GM06990 (cell line): ENCODE data around the gene MET.

ENCODE experiments used
- DNase-seq: peaks from one replicate; pipeline ENCODE4 v3.0.0-alpha.2; 2011; ENCODE audit not compliant: insufficient read length; ENCODE audit errors: extremely low read depth
- H3K27me3 ChIP-seq: replicated peaks from 2 replicates; pipeline ENCODE4 v1.6.0; 2011; ENCODE audit warnings: low read length; ENCODE audit not compliant: control insufficient read depth, insufficient read depth
- H3K36me3 ChIP-seq: 2 replicates; pipeline ENCODE4 v1.5.1; 2011; ENCODE audit warnings: low read length; ENCODE audit not compliant: control insufficient read depth, insufficient read depth
- H3K4me3 ChIP-seq: replicated peaks from 2 replicates; pipeline ENCODE4 v1.5.1; 2011; ENCODE audit warnings: low read depth, mild to moderate bottlenecking, control low read depth, low read length
- TF ChIP-seq, protein P1 (sequence below): IDR thresholded peaks from 2 replicates; pipeline ENCODE4 v1.5.1; 2011; ENCODE audit warnings: low read length, control low read depth, mild to moderate bottlenecking, inconsistent platforms; ENCODE audit not compliant: insufficient read depth, poor library complexity, severe bottlenecking

MET gene

DNA sequence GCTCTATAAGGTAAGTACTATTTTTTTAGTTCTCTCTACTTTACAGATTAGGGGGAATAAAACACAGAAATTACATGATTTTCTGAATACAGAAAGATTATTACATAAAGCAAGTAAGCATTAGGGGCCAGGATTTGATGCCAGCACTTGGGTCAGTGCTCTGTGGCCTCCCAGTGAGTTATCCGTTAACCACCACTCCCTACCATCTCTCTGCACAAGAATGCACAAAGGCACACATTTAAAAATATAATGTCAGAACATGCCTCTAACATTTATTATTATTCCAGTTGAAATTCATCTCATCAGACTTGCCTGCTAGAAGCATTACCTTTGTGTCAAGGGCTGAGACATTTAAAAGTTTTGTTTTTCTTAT is 59.0 kb downstream of the MET start:
- no peak for DNase-seq
- TF ChIP-seq, protein P1, sequence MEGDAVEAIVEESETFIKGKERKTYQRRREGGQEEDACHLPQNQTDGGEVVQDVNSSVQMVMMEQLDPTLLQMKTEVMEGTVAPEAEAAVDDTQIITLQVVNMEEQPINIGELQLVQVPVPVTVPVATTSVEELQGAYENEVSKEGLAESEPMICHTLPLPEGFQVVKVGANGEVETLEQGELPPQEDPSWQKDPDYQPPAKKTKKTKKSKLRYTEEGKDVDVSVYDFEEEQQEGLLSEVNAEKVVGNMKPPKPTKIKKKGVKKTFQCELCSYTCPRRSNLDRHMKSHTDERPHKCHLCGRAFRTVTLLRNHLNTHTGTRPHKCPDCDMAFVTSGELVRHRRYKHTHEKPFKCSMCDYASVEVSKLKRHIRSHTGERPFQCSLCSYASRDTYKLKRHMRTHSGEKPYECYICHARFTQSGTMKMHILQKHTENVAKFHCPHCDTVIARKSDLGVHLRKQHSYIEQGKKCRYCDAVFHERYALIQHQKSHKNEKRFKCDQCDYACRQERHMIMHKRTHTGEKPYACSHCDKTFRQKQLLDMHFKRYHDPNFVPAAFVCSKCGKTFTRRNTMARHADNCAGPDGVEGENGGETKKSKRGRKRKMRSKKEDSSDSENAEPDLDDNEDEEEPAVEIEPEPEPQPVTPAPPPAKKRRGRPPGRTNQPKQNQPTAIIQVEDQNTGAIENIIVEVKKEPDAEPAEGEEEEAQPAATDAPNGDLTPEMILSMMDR = no peak
- H3K4me3 ChIP-seq = no peak overlapping the region
- no peaks in the 10 kb centered on the region for H3K27me3 ChIP-seq
- H3K36me3 ChIP-seq = no peaks in the 10 kb centered on the region

DNA sequence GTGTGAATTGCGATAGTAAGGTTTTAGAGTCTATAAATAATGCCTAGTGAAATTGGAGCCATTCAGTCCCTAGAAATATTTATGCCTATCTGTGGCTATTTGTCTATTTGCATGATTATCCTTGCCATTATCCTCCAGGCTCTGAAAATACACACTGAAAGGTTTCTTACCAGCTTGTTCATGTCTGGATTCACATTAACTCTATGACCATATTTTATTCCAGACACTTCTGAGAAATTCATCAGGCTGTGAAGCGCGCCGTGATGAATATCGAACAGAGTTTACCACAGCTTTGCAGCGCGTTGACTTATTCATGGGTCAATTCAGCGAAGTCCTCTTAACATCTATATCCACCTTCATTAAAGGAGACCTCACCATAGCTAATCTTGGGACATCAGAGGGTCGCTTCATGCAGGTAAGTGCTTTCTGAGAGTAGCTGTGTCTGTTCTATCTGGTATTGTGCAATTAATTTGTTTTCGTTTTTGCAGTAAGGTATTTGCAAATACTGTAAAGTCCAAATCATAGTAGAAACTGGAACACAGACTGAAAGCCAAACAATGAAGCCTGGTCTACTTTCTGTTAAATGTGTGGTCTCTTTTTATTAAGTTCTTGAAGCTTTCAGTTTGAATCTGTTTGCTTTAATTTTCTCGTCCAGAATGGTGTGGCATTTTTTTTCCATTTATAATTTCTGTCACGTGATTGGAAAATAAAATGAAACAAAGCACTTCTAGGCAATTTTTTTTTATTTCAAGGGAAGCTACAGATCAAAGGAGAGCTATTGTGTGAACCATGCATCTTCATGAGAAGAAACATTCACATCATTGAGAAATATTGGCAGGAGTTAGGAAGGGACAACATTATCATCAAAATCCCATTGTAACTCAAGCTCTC is 59.7 kb downstream of the MET start:
- H3K36me3 ChIP-seq = no peaks in the 10 kb centered on the region
- no peaks in the 10 kb centered on the region for H3K27me3 ChIP-seq
- DNase-seq = no peak
- H3K4me3 ChIP-seq = no peak overlapping the region
- TF ChIP-seq, protein P1 = no peak

DNA sequence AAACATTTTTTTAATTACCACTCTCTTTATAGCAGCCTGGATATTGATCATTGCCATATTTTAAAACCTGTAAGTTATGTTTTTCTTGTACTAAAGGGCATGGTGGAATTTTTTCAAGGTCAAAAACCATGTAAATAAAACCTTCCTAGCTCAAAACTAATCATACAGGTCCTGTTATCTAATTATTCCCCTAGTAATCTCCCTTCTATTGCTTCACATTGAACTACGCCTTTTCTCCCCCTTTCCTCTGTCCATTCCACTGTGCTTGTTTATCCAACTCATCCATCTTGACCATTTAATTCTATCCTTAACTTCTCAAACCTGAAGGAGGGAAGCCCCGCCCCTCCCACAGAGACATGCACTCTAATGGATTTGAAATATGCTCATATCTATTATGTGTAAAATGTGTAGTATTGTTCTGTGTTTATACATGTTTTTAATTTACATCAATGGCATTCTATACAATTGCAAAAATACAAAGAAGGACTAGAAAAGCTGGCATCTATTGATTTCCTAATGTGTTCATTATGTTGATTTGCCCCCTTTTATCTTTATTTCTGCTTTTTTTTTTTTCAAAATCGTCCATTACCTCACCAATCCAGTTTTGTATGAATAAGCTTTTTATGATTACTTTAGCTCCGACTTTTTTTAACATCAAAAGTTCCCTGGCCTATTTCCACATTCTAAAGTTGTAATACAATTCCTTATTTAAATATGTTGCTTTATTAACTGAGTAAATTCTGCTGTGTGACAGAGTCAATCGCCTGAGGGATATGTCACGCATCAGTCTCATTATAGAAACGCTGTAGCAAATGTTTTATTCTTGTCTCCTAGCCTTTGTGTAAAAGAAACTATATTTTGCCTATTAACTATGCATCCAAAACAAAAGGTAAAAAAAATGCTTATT is 61.0 kb downstream of the MET start:
- H3K36me3 ChIP-seq = no peaks in the 10 kb centered on the region
- DNase-seq = no peak
- H3K4me3 ChIP-seq = no peak overlapping the region
- no peaks in the 10 kb centered on the region for H3K27me3 ChIP-seq
- TF ChIP-seq, protein P1 = no peak

DNA sequence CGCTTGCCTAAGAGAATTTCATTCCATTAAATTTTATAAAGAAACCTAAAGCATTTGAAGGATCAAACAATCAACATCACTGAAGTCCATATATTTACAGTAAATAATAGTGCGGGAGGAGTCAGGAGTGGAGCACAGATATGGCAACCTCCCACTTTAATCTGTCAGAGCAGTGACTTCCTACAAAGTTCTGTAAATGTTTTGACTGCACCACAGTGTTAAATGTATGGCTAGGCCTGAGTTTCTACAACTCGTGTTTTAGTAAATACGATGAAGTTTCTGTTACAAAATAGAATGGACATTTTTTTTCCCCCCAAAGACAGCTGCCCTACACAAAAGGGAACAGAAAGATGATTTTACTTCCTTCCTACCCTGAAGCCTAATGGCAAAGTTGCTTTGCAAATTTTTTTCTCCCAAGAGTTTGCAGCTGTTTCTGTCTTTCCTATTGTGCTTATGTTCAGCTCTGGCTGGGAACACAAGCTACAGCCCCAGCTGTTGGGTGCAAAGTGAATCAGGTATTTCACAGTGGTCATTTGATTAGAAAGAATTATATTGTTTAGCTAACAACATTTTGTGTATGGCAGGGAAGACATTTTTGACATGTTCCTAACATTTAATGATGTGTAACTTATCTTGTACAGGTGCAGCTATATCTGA is 62.1 kb downstream of the MET start:
- H3K36me3 ChIP-seq = no peaks in the 10 kb centered on the region
- TF ChIP-seq, protein P1 = no peak
- no peaks in the 10 kb centered on the region for H3K27me3 ChIP-seq
- DNase-seq = no peak
- H3K4me3 ChIP-seq = no peak overlapping the region

DNA sequence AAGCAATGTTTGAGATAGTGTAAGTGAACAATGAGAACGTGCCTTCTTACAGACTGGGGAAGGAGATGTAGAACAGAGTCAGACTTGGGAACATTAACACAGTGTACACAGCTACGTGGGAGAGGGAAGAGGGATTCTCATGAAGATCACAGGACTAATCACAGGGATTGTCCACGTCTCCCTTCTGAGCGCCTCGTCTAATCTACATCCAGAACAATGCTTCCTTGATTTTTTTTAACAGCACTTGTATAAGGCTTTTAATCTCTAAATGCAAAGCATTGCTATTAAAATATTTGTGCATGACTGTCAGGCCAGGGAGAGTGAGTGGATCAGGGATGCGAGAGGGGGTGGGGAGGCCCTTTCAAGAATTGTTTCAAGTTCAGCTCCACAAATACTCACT is 62.7 kb downstream of the MET start:
- no peak for DNase-seq
- no peaks in the 10 kb centered on the region for H3K36me3 ChIP-seq

More for the DNA sequence above, 62.7 kb downstream of the MET start:
- Histone ChIP-seq H3K4me3 (no peak overlapping the region), H3K27me3 (no peaks in the 10 kb centered on the region)
- TF ChIP-seq, protein P1 = no peak
